Endothelial cell of umbilical vein (primary cell): ENCODE data around the gene DBT. TPM values are rescaled to one million over a fixed set of nuclear protein-coding genes. Genes with fewer than 3 reads are reported as not detected.

Source experiments
- BruUV-seq: library from RNA; stranded (reverse); fragments of 400-500 nt; replicated peaks from 2 replicates; lab custom pipeline; 2021; lab: Mats Ljungman, UMichigan
- CTCF ChIA-PET: fragments of 300-600, 350-600 bp; sonication (Branson Sonifier 250); formaldehyde crosslinking; loops from one replicate; lab custom pipeline; 2021; ENCODE audit warnings: antibody characterized with exemption, inconsistent platforms; lab: Charles Lee
- POLR2A ChIA-PET: fragments of 300-600, 350-600 bp; sonication (Branson Sonifier 250); formaldehyde crosslinking; loops from one replicate; lab custom pipeline; 2021; ENCODE audit warnings: antibody characterized with exemption, inconsistent platforms; lab: Charles Lee
- DNase-seq: peaks from one replicate; pipeline ENCODE4 v3.0.0-alpha.2; 2011; ENCODE audit warnings: low read depth, low spot score
- FAIRE-seq: peaks from 2 replicates; lab custom pipeline; 2011; peaks lifted over from hg19 to GRCh38; lab: Jason Lieb, UNC
- H2AFZ ChIP-seq: 2 replicates; pipeline ENCODE4 v1.6.0; 2012; ENCODE audit warnings: low read depth, low read length, control low read depth, inconsistent platforms
- H3K27ac ChIP-seq: 2 replicates; pipeline ENCODE4 v1.5.1; 2011; ENCODE audit warnings: low read depth, mild to moderate bottlenecking, control low read depth, low read length, moderate library complexity; ENCODE audit not compliant: insufficient read depth
- H3K27me3 ChIP-seq, 2 experiments: 2 replicates each; pipeline versions ENCODE4 v1.6.0 to v1.6.1; 2011; ENCODE audit warnings: low read length in 2 of 2, mixed read lengths in 1 of 2; ENCODE audit not compliant: control insufficient read depth in 2 of 2, insufficient read depth in 2 of 2
- H3K36me3 ChIP-seq, 2 experiments: 2 replicates in 1 of 2; 3 replicates in 1 of 2; pipeline ENCODE4 v1.5.1; 2011; ENCODE audit warnings: low read length in 2 of 2, mild to moderate bottlenecking in 1 of 2, moderate library complexity in 1 of 2; ENCODE audit not compliant: control insufficient read depth in 2 of 2, insufficient read depth in 2 of 2; ENCODE audit errors: extremely low read depth in 1 of 2
- H3K4me1 ChIP-seq: 3 replicates; pipeline ENCODE4 v1.5.1; 2011; ENCODE audit warnings: mild to moderate bottlenecking, low read length; ENCODE audit not compliant: control insufficient read depth, insufficient read depth; ENCODE audit errors: extremely low read depth
- H3K4me2 ChIP-seq: 2 replicates; pipeline ENCODE4 v1.6.1; 2011; ENCODE audit warnings: low read length, control low read depth, mixed read lengths; ENCODE audit not compliant: insufficient read depth
- H3K4me3 ChIP-seq, 3 experiments: fragments of 200-600 bp in 1 of 3; sonication (generic), shearing (Covaris generic) in 1 of 3; replicated peaks in 1 of 3; 2 replicates each; pipeline ENCODE4 v1.5.1; 2011 to 2016; ENCODE audit warnings: control low read depth in 3 of 3, low read length in 3 of 3, mild to moderate bottlenecking in 2 of 3, inconsistent platforms in 1 of 3, low read depth in 1 of 3, moderate library complexity in 1 of 3; ENCODE audit not compliant: insufficient read depth in 1 of 3
- H3K79me2 ChIP-seq: 2 replicates; pipeline ENCODE4 v1.6.0; 2012; ENCODE audit warnings: low read length, inconsistent platforms; ENCODE audit not compliant: control insufficient read depth, insufficient read depth
- H3K9ac ChIP-seq: replicated peaks from 2 replicates; pipeline ENCODE3; 2011; ENCODE audit warnings: low read length, control low read depth; ENCODE audit not compliant: insufficient read depth; ENCODE audit errors: extremely low read depth
- H3K9me1 ChIP-seq: replicated peaks from 3 replicates; pipeline ENCODE4 v1.6.0; 2011; ENCODE audit warnings: mild to moderate bottlenecking, low read length; ENCODE audit not compliant: control insufficient read depth, insufficient read depth; ENCODE audit errors: extremely low read depth
- H3K9me3 ChIP-seq: replicated peaks from 2 replicates; pipeline ENCODE4 v1.5.1; 2012; ENCODE audit warnings: low read length, inconsistent platforms; ENCODE audit not compliant: control insufficient read depth, insufficient read depth
- H4K20me1 ChIP-seq: replicated peaks from 2 replicates; pipeline ENCODE3; 2011; ENCODE audit warnings: mild to moderate bottlenecking, low read length; ENCODE audit not compliant: control insufficient read depth, insufficient read depth; ENCODE audit errors: extremely low read depth
- CTCF ChIP-seq, 2 donors: IDR thresholded peaks; 1 replicate in 1 of 2; 2 replicates in 1 of 2; pipeline ENCODE4 v1.5.1; 2011; ENCODE audit warnings: low read length in 2 of 2, mild to moderate bottlenecking in 2 of 2, moderate library complexity in 2 of 2, control low read depth in 1 of 2, inconsistent platforms in 1 of 2, low read depth in 1 of 2; ENCODE audit not compliant: insufficient read depth in 1 of 2; ENCODE audit errors: extremely low read depth in 1 of 2
- EZH2 ChIP-seq: IDR thresholded peaks from 2 replicates; pipeline ENCODE4 v1.6.1; 2012; ENCODE audit warnings: borderline replicate concordance, low read depth, mild to moderate bottlenecking, moderate library complexity, low read length, inconsistent platforms; ENCODE audit not compliant: severe bottlenecking
- FOS ChIP-seq: IDR thresholded peaks from 2 replicates; pipeline ENCODE4 v1.6.1; 2011; ENCODE audit warnings: mild to moderate bottlenecking, low read length, moderate library complexity, borderline replicate concordance; ENCODE audit not compliant: insufficient read depth
- GATA2 ChIP-seq: IDR thresholded peaks from 2 replicates; pipeline ENCODE4 v1.7.0; 2011; ENCODE audit warnings: low read depth, mild to moderate bottlenecking, moderate library complexity, mixed read lengths, low read length; ENCODE audit not compliant: insufficient read length, insufficient read depth
- JUN ChIP-seq: IDR thresholded peaks from 2 replicates; pipeline ENCODE4 v1.6.1; 2011; ENCODE audit warnings: borderline replicate concordance, low read depth; ENCODE audit not compliant: insufficient read length, insufficient read depth
- MAX ChIP-seq: IDR thresholded peaks from 2 replicates; pipeline ENCODE4 v1.6.1; 2011; ENCODE audit not compliant: insufficient read depth, insufficient read length
- MYC ChIP-seq: IDR thresholded peaks from one replicate; pipeline ENCODE4 v1.6.1; 2011; ENCODE audit warnings: mild to moderate bottlenecking, low read depth, low read length
- POLR2A ChIP-seq: IDR thresholded peaks from 2 replicates; pipeline ENCODE4 v1.6.1; 2012; ENCODE audit warnings: low read depth, mild to moderate bottlenecking, control low read depth, low read length
- POLR2AphosphoS5 ChIP-seq: IDR thresholded peaks from 2 replicates; pipeline ENCODE4 v1.6.1; 2012; ENCODE audit warnings: low read depth, mild to moderate bottlenecking, control low read depth, low read length, moderate library complexity; ENCODE audit not compliant: insufficient read depth
- dilution Hi-C: fragments of 300-500 bp; cut with MboI; formaldehyde crosslinking; loops from one replicate; pipeline ENCODE4 v1.15.0; 2019; ENCODE audit warnings: low sequenced_read_pairs; ENCODE audit not compliant: extremely low pct_ligation_motif_present
- intact Hi-C: fragments of 100-400 bp; cut with micrococcal nuclease; formaldehyde crosslinking; loops from one replicate; pipeline ENCODE4 v1.10.0; 2022
- polyA plus RNA-seq, 4 experiments: library from polyadenylated mRNA; depleted of rRNA in 3 of 4; stranded (reverse) in 3 of 4; unstranded in 1 of 4; fragments of >200 nt; gene quantifications; 2 replicates each; pipeline versions ENCODE4 v1.2.1 to v1.2.3, GENCODE V29; 2011 to 2012; ENCODE audit warnings: missing spikeins in 1 of 4
- total RNA-seq: library from RNA; stranded (reverse); gene quantifications from 2 replicates; pipeline ENCODE4 v1.2.3, GENCODE V29; 2021

The DBT gene
- total and polyA plus RNA-seq, 2 donors (not counting 3 experiments of a cell fraction or from before 2014, with no cell fraction given), result 1.6 to 7.9 TPM

- ChIA-PET POLR2A (no interaction called here), CTCF (interaction anchor here (1.6 kb wide), 1 partner anchor 15 kb away, joined by 5 read pairs; the partner anchor contains the start of gene RTCA)
- Histone ChIP-seq H3K4me2 (no peak overlapping the region), H3K9ac (no peak overlapping the region), H3K9me1 (no peaks in the 10 kb centered on the region), H3K9me3 (no peaks in the 10 kb centered on the region), H4K20me1 (no peaks in the 10 kb centered on the region), H3K4me1 (peaks cover 10% of the 10 kb centered on the region), H3K36me3 (no peaks in the 10 kb centered on the region), H3K79me2 (peaks cover 10% of the 10 kb centered on the region), H3K27ac (no peak overlapping the region), H3K4me3 (no peak overlapping the region), H2AFZ (no peak overlapping the region), H3K27me3 (peaks cover 0 to 6% of the 10 kb centered on the region in 2 experiments)
- BruUV-seq, result no TSS peak
- intact Hi-C loops (no loop called here), dilution Hi-C loops (no loop called here)
- DNase-seq (no peak), FAIRE-seq (no peak)
- no peak for TF ChIP-seq EZH2
- TF ChIP-seq GATA2, result no peak
- TF ChIP-seq CTCF (IDR thresholded peaks at IDR 0.05; ENCODE audit: extremely low read depth in 1 of 2, insufficient read depth in 1 of 2, low read depth in 1 of 2, low read length in 2 of 2), result no peak
- TF ChIP-seq POLR2AphosphoS5, result no peak
- TF ChIP-seq MAX, result no peak
- TF ChIP-seq POLR2A, result no peak
- TF ChIP-seq MYC, result no peak
- TF ChIP-seq JUN, result no peak
- no peak for TF ChIP-seq FOS
These were observed 1.2 kb upstream of the DBT start for GRCh38 chr1:100250807-100251206.
